Fibroblast of mammary gland (primary cell): ENCODE measurements around the gene CKAP2L.

Experiments used
- DNase-seq: peaks from one replicate; pipeline ENCODE4 v3.0.0-alpha.2; 2010; ENCODE audit warnings: low read depth
- H3K4me3 ChIP-seq: 2 replicates; pipeline ENCODE4 v1.5.1; 2011; ENCODE audit warnings: low read depth, mild to moderate bottlenecking, low read length, moderate library complexity; ENCODE audit not compliant: control insufficient read depth
- CTCF ChIP-seq: conservative IDR thresholded peaks from 2 replicates; pipeline ENCODE4 v1.5.1; 2011; ENCODE audit warnings: low read depth, low read length, inconsistent platforms; ENCODE audit not compliant: control insufficient read depth, insufficient read depth

CKAP2L gene

GRCh38 chr2:112767693-112768330, 3.4 kb upstream of the CKAP2L start:
- TF ChIP-seq CTCF: no peak
- no peak overlapping the region for H3K4me3 ChIP-seq
- DNase-seq: no peak

- no peak for DNase-seq
These were observed 842 bp upstream of the CKAP2L start for GRCh38 chr2:112765251-112765650.

GRCh38 chr2:112762276-112762675, 2.1 kb downstream of the CKAP2L start:
- no peak for DNase-seq
- TF ChIP-seq CTCF: no peak
- H3K4me3 ChIP-seq: no peak overlapping the region

More at GRCh38 chr2:112765251-112765650, 842 bp upstream of the CKAP2L start:
- H3K4me3 ChIP-seq: peak overlapping the region; percentile 91
- no peak for TF ChIP-seq CTCF

GRCh38 chr2:112760149-112760548, 4.3 kb downstream of the CKAP2L start:
- H3K4me3 ChIP-seq: no peak overlapping the region
- TF ChIP-seq CTCF: no peak
- DNase-seq: no peak

- TF ChIP-seq CTCF: no peak
- DNase-seq: no peak
- no peak overlapping the region for H3K4me3 ChIP-seq
These were observed 5.7 kb downstream of the CKAP2L start for GRCh38 chr2:112758711-112759110.

- no peak overlapping the region for H3K4me3 ChIP-seq
- peak; percentile 31 for DNase-seq
- TF ChIP-seq CTCF: no peak
These were observed 7.1 kb downstream of the CKAP2L start for GRCh38 chr2:112757265-112757664.

DNA sequence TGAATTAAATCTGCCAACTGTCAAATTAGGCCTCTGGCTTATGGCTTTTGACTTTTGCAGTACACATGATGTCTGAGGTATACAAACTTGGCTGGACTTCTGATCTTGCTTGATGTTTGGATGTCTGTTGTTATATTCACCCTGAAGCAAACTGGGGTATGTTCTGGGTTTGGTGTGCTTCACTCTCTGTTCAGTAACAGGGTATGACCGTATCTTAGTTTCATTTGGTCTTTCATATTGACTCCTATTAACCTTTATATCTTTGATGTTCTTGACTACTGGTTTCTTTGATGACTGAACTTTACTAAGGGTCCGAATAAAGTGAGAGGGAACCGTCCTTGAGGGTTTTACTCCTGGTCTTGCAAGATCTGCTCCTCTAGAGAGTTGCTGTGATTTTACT, 8.2 kb downstream of the CKAP2L start:
- no peak overlapping the region for H3K4me3 ChIP-seq
- no peak for DNase-seq
- no peak for TF ChIP-seq CTCF
